Skeletal muscle satellite cell (primary cell): ENCODE data around the gene CSNK1E.

Source experiments
- H3K27me3 ChIP-seq: 2 replicates; pipeline ENCODE4 v1.7.0; 2013; ENCODE audit warnings: low read length; ENCODE audit not compliant: control insufficient read depth, insufficient read depth
- H3K36me3 ChIP-seq: 2 replicates; pipeline ENCODE4 v1.7.0; 2013; ENCODE audit warnings: mild to moderate bottlenecking, control low read depth, low read length; ENCODE audit not compliant: insufficient read depth
- H3K4me1 ChIP-seq: 2 replicates; pipeline ENCODE4 v1.7.0; 2013; ENCODE audit warnings: low read length; ENCODE audit not compliant: control insufficient read depth, insufficient read depth
- H3K4me2 ChIP-seq: 2 replicates; pipeline ENCODE4 v1.7.0; 2013; ENCODE audit warnings: mild to moderate bottlenecking, low read length
- H3K4me3 ChIP-seq: 2 replicates; pipeline ENCODE4 v1.7.0; 2013; ENCODE audit warnings: low read length
- H3K9ac ChIP-seq: 2 replicates; pipeline ENCODE4 v1.7.0; 2013; ENCODE audit warnings: mild to moderate bottlenecking, low read depth, low read length, moderate library complexity
- H3K9me3 ChIP-seq: replicated peaks from 2 replicates; pipeline ENCODE4 v1.7.0; 2013; ENCODE audit warnings: mild to moderate bottlenecking, control low read depth, low read length

The CSNK1E gene

GRCh38 chr22:38300197-38300945 is 16.9 kb downstream of the CSNK1E start:
- Histone ChIP-seq H3K36me3 (peaks cover 91% of the 10 kb centered on the region), H3K4me1 (peaks cover 32% of the 10 kb centered on the region), H3K9ac (no peak overlapping the region), H3K4me2 (no peak overlapping the region), H3K9me3 (no peaks in the 10 kb centered on the region), H3K4me3 (no peak overlapping the region), H3K27me3 (no peaks in the 10 kb centered on the region)

DNA sequence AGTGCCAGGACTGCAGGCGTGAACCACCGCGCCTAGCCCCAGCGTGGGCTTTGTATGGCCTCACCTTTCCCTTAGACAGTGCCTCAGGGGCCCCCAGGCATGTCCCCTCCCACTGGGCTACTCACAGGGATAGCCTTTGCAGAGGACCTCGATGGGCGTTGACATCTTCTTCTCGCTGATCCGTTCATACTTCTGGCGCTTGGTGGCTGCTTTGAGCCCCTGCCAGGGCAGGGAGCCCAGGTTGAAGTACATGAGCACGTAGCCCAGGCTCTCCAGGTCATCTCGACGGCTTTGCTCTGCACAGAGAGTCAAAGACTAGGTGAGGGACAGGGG is 17.5 kb downstream of the CSNK1E start:
- H3K27me3 ChIP-seq, result no peaks in the 10 kb centered on the region
- no peak overlapping the region for H3K4me3 ChIP-seq
- no peak overlapping the region for H3K9ac ChIP-seq
- H3K4me1 ChIP-seq, result peaks cover 26% of the 10 kb centered on the region
- peaks cover 97% of the 10 kb centered on the region for H3K36me3 ChIP-seq
- no peaks in the 10 kb centered on the region for H3K9me3 ChIP-seq
- no peak overlapping the region for H3K4me2 ChIP-seq

GRCh38 chr22:38298312-38299005 is 18.8 kb downstream of the CSNK1E start:
- no peaks in the 10 kb centered on the region for H3K27me3 ChIP-seq
- H3K36me3 ChIP-seq, result peaks cover 97% of the 10 kb centered on the region
- no peaks in the 10 kb centered on the region for H3K9me3 ChIP-seq
- no peak overlapping the region for H3K4me2 ChIP-seq
- H3K4me3 ChIP-seq, result no peak overlapping the region
- H3K9ac ChIP-seq, result peak overlapping the region; percentile 31
- H3K4me1 ChIP-seq, result peaks cover 14% of the 10 kb centered on the region

DNA sequence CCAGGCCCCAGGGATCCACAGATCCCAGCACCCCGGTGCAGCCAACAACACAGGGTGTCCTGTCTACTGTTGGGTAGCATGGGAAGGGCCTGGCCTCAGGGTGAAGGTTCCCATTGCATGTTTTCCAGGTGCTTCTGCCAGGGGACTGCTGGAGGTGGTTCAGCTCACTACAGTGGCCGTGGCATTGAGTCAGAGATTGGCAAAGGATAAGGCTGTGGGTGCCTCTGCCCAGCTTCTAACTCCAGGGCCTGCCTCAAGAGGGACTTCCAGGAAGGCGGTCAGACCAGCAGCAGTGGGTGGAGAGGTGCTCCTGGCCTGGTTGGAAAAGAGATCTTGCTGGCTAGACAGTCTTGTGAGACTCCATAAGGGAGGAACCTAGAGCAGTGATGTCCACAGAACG is 20.9 kb downstream of the CSNK1E start:
- no peak overlapping the region for H3K4me3 ChIP-seq
- H3K4me1 ChIP-seq, result peaks cover 13% of the 10 kb centered on the region
- no peak overlapping the region for H3K9ac ChIP-seq
- no peaks in the 10 kb centered on the region for H3K9me3 ChIP-seq
- no peak overlapping the region for H3K4me2 ChIP-seq
- no peaks in the 10 kb centered on the region for H3K27me3 ChIP-seq
- H3K36me3 ChIP-seq, result peaks cover 92% of the 10 kb centered on the region

DNA sequence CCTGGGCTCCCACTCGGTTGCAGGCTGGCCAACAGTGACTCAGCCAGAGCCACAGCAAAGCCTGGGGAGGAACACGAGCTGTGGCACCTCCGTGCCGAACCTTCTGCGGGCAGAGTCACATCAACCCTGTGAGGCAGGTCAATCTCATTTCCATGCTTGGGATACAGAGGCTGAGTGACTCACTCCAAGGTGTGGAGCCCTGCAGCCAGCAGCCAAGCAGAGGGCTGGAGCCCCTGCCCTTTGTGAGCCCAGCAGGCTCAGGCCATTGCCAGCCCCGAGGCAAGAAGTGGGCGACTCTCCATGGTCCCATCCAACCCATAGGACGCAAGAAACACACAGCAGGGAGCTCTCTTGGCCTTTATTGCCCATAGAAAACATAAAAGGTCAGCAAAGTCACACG is 21.4 kb downstream of the CSNK1E start:
- Histone ChIP-seq H3K4me1 (peaks cover 13% of the 10 kb centered on the region), H3K9ac (no peak overlapping the region), H3K9me3 (no peaks in the 10 kb centered on the region), H3K36me3 (peaks cover 94% of the 10 kb centered on the region), H3K4me2 (no peak overlapping the region), H3K4me3 (no peak overlapping the region), H3K27me3 (no peaks in the 10 kb centered on the region)

DNA sequence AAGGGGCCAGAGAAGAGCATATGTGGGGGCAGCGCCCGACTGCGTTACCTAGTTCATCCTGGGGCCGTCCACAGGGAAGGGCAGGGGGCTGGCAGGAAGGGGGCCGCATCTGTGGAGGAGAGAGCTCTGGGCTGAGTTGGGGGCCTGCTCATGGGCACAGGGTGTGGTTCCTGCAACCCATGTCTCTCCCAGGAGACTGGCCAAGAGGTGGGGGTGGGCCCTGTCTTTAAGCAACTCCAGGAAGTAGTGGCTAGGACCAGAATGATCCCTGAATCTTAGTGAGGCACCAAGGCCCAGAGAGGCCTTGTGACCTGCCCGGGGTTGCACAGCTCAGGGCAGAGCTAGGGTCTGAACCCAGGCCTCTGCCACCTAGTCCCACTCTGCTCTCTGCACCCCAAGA is 21.9 kb downstream of the CSNK1E start:
- Histone ChIP-seq H3K36me3 (peaks cover 91% of the 10 kb centered on the region), H3K9me3 (no peaks in the 10 kb centered on the region), H3K9ac (no peak overlapping the region)

GRCh38 chr22:38294193-38294592 is 23.0 kb downstream of the CSNK1E start:
- H3K4me2 ChIP-seq, result no peak overlapping the region

More for the DNA sequence above, 21.9 kb downstream of the CSNK1E start:
- Histone ChIP-seq H3K4me2 (no peak overlapping the region), H3K27me3 (no peaks in the 10 kb centered on the region), H3K4me1 (peaks cover 13% of the 10 kb centered on the region), H3K4me3 (no peak overlapping the region)

DNA sequence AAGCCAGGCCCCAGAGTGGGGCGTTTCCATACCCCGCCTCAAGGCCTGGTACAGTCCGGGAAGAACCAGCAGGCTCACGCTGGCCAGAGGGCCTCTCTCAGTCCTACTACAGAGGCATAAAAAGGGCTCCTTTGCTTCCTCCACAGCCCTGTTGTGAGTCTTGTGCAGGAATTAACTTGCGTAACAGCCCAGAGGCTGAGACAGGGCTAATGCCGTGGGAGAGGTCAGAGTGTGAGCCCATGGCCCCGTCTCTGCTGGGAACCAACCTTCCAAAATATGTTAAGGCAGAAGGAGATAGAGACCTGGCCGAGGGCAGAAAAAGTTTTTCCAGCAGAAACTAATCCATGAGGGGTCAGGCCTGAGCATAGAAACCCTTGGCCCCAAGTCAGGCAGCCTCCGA is 24.5 kb downstream of the CSNK1E start:
- no peak overlapping the region for H3K4me3 ChIP-seq
- no peak overlapping the region for H3K9ac ChIP-seq
- no peaks in the 10 kb centered on the region for H3K27me3 ChIP-seq
- no peak overlapping the region for H3K4me2 ChIP-seq
- H3K4me1 ChIP-seq, result peaks cover 2% of the 10 kb centered on the region
- peaks cover 79% of the 10 kb centered on the region for H3K36me3 ChIP-seq
- no peaks in the 10 kb centered on the region for H3K9me3 ChIP-seq

More at GRCh38 chr22:38294193-38294592, 23.0 kb downstream of the CSNK1E start:
- Histone ChIP-seq H3K9me3 (no peaks in the 10 kb centered on the region), H3K4me3 (no peak overlapping the region), H3K9ac (no peak overlapping the region), H3K36me3 (peaks cover 91% of the 10 kb centered on the region), H3K27me3 (no peaks in the 10 kb centered on the region), H3K4me1 (peaks cover 4% of the 10 kb centered on the region)

DNA sequence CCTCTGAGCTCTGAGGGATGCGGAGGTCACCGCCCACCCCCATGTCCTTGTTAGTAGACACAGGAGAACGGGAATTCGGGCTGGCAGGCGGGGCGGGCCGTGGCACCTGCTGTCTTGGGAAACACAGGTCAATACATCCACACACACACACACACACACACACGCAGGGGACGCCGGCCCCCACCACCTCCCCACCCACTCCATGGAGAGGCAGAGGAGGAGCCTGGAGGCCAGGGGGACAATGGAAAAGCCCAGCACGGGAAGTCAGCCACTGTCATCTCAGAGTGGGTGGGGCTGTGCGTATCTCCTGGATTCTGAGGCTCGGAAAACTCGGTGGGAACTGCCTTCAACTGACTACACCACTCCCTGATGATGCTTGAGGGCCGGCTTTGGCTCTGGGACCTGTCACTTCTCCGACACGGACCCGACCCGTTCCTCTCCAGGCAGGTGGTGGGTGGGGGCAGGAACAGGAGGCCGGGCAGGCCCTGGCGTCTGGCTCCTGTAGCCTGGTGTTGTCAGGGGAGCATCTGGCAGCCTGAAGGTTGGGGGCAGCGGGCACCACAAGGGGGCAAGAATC is 25.9 kb downstream of the CSNK1E start:
- Histone ChIP-seq H3K36me3 (peaks cover 68% of the 10 kb centered on the region), H3K4me1 (peaks cover 2% of the 10 kb centered on the region), H3K4me2 (no peak overlapping the region), H3K4me3 (no peak overlapping the region), H3K9me3 (no peaks in the 10 kb centered on the region), H3K9ac (no peak overlapping the region), H3K27me3 (no peaks in the 10 kb centered on the region)

- H3K9ac ChIP-seq, result no peak overlapping the region
- peaks cover 59% of the 10 kb centered on the region for H3K36me3 ChIP-seq
- peaks cover 3% of the 10 kb centered on the region for H3K4me1 ChIP-seq
- H3K9me3 ChIP-seq, result no peaks in the 10 kb centered on the region
- no peak overlapping the region for H3K4me3 ChIP-seq
- H3K4me2 ChIP-seq, result no peak overlapping the region
- no peaks in the 10 kb centered on the region for H3K27me3 ChIP-seq
These were observed 26.9 kb downstream of the CSNK1E start for GRCh38 chr22:38290347-38290746.

GRCh38 chr22:38289583-38290082 is 27.6 kb downstream of the CSNK1E start:
- Histone ChIP-seq H3K4me3 (no peak overlapping the region), H3K36me3 (peaks cover 54% of the 10 kb centered on the region), H3K27me3 (no peaks in the 10 kb centered on the region), H3K9me3 (no peaks in the 10 kb centered on the region), H3K9ac (no peak overlapping the region), H3K4me2 (no peak overlapping the region), H3K4me1 (peaks cover 8% of the 10 kb centered on the region)
